OCI-LY1 (cell line): ENCODE results near the gene DYNC1I1.

ENCODE experiments used
- EZH2 ChIP-seq: fragments of 200-600 bp; sonication (generic), shearing (Covaris generic); IDR thresholded peaks from 2 replicates; pipeline ENCODE4 v1.8.0; 2017; ENCODE audit warnings: borderline replicate concordance, mixed run types, mild to moderate bottlenecking, antibody characterized with exemption, low read length, moderate library complexity, mixed read lengths
- TF ChIP-seq, protein P1 (sequence below): fragments of 200-600 bp; sonication (generic), shearing (Covaris generic); IDR thresholded peaks from 2 replicates; pipeline ENCODE4 v1.5.1; 2017; ENCODE audit warnings: mild to moderate bottlenecking, antibody characterized with exemption, low read length, moderate library complexity, mixed read lengths

DNA sequence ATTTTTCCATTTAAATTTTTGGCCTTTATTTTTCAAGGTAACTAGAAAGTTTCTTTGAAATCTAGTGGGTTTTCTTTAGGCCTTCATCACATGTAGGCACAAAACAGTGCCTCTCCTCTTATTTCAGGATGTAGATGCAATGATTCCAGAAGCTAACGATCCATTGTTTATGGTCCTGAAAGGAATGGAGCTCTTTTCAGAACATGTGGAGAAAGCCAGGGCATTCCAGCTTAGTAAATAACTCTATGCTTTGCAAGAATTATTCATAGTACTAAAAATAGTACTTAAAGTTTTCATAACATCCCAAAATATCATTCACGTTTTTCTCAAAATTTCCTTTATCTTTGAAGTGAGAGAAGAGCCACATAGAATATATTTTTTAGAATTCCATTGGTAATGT is 91.3 kb downstream of the DYNC1I1 start:
- TF ChIP-seq, protein P1, sequence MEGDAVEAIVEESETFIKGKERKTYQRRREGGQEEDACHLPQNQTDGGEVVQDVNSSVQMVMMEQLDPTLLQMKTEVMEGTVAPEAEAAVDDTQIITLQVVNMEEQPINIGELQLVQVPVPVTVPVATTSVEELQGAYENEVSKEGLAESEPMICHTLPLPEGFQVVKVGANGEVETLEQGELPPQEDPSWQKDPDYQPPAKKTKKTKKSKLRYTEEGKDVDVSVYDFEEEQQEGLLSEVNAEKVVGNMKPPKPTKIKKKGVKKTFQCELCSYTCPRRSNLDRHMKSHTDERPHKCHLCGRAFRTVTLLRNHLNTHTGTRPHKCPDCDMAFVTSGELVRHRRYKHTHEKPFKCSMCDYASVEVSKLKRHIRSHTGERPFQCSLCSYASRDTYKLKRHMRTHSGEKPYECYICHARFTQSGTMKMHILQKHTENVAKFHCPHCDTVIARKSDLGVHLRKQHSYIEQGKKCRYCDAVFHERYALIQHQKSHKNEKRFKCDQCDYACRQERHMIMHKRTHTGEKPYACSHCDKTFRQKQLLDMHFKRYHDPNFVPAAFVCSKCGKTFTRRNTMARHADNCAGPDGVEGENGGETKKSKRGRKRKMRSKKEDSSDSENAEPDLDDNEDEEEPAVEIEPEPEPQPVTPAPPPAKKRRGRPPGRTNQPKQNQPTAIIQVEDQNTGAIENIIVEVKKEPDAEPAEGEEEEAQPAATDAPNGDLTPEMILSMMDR: no peak
- TF ChIP-seq EZH2: no peak
